GM21526 (cell line): ENCODE results near the gene MSI2.

Experiments
- ATAC-seq: cut with Tn5 transposase; IDR thresholded peaks from one replicate; pipeline ENCODE4 v1.9.1; 2021; ENCODE audit warnings: moderate library complexity; ENCODE audit not compliant: unreplicated experiment, low FRiP score

Gene MSI2

DNA sequence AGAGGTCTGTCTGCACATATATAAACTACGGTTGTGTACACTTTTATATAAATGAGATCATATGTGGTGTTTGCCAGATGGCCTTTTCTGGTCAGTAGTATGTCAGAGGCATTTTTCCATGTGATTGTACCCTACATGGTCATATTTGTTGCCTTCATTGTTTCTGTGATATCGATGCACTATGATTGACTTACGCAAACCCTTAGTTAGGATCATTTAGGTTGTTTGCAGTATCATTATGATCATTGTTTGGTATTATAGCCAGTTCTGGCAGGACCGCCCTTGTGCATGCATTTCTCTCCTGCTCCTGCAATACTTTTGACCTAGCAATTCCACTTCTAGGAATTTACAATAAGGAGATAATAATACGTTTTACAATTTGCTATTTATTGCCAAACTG is 169.1 kb downstream of the MSI2 start:
- no peak for ATAC-seq

DNA sequence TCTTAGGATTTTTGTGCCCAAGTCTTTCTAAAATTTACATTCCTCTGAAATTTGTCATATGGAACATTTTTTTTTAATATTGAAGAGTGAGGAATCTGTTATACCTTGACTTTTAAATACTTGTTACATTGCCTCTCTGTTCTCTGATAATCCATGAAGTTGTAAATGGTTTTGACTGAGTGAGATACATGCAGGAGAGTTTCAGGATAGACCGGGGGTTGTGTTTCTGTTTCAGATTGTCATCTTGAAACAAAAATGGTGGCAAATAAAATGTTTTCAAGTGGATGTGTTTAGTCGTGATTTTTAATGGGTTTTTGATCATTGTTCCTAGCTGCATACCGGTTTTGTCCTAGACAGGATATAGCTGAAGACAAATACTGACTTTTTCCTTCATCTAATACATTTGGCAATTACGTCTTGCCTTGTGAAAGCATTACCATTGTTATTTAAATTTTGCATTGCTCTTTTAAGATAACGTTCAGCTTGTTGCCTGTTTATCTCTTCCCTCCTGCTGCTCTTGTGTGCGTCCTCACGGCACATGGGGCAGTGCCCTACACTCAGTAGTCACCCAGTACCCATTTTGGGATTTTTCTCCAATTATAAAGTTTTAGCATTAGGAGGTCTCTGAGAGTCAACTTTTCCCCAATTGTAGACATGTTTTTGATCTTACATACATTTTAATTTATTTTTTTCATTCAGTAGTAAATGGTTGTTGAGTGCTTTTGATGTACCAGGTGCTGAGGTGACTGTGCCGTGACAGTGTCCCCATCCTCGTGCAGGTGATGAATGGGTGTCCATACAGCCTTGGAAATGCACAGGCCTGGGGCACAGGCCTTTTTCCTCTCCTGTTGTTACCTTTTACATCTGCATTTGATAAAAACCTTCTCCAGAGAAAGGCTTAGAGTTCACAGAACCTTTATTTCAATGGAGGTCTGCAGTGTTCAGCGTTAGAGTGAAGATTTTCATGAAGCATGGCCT is 169.9 kb downstream of the MSI2 start:
- no peak for ATAC-seq

DNA sequence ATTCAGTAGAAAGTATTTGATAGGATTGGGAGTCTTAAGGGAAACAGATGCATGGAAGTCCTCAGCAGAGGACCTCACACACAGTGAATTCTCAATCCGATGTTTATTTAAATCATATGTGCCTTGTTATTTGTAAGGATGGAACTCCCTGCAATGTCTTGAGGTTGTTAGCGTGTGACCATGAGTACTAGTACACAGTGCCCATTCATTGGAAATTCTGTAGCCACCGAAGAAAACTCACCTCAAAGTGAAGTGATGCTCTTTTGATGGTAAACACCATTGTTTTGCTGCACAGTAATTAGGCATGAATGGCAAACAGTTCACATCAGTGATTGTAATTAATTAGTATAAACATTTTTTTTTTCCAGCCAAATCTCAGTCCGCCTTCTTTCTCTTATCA is 173.6 kb downstream of the MSI2 start:
- ATAC-seq: no peak

DNA sequence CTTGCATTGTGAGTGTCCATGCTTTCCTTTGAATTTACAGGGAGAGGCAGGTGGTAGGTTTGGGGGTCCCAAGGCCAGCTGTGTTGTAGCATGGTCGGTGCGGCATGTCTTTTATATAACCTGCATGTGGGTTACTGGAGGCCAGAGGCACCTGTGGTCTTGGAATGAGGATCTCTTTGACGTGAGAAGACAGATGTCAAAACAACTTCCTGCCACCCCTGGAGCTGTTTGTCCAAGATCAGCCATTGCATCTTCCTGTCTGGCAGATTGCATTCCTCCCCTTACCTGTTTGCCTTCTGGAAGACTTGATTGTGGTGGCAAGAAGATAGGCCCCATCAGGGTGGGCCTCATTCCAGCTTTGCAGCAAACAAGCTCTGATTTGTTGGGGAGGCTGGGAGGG is 175.1 kb downstream of the MSI2 start:
- ATAC-seq: no peak

DNA sequence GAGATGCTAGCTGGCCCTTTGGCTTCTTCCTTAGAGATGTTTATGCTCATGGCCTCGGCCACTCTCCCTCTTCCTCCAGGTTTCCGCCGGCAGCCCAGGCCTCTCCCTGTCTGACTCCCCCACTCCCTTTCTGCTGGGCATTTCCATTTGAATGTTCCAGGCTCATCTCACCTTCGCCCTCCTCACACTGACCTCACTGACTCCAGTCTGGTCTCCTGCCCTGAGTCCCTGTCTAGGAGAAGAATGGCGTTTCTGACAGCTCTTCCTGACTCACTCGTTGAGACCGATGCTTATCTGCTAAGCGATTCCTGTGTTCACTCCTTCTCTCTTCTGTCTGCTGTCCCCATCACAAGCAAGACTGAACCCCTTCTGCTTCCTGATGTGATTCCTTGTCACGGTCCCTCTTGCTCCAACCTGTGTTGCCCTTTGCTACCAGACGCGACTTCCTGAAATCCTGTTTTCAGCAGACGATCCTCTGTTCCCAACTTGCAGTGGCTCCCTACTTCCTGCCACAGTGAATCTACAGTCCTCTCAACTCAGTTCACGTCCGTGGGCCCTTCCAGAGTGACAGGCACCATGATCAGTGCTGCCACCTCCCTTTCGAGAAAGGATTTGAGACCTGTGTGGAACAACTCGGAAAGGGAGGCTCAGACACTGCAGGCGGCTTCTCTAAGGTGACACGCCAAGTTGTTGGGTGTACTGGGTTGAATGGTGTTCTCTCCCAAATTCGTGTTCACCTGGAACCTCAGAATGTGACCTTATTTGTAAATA is 176.4 kb downstream of the MSI2 start:
- ATAC-seq: no peak

DNA sequence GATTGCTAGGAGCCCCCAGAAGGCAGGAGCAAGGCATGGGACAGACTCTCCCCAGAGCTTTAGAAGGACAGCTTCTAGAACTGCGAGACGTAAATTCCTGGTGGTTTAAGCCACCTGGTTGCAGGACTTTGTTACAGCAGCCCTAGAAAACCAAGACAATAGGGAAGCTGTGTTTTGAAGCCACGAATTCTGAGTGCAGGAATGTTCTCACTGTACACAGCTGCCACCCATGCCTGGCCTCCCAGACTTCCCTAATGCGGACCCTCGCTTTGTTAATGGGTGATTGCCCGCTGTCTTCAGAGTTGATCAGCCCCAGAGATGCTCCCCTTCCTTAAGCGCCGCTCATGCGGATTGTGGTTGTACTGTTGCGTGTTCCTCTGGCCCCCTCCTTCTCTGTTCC is 177.1 kb downstream of the MSI2 start:
- no peak for ATAC-seq

DNA sequence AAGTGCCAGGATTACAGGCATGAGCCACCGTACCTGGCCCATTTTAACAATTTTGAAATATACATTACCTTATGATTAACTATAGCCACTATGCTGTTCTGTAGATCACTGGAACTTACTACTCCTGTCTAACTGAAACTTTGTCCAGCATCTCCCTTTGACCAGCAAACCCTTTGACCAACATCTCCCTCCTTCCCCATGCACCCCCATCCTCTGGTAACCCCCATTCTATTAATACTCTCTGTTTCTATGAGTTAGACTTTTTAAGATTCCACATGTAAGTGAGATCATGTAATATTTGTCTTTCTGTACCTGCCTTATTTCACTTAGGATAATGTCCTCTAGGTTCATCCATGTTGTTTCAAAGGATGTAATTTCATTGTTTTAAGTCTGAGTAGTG is 178.0 kb downstream of the MSI2 start:
- no peak for ATAC-seq

DNA sequence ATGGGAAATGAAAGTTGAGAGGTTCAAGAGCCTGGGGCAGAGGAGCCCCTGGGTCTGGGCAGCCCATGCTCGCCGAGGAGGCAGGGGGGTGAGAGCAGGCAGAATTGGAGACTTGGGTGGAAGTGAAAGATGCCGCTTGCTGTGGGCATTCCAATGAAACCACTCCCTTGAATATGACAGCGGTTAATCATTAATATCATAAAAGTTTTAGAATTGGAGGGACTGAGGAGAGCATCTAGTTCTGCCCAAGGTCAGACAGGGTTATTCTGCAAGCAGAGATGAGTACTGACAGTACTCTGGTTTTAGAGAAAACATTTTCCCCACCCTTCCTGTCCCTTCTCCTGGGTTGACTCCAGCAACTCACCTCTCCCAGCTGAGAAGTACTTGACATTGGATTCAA is 180.2 kb downstream of the MSI2 start:
- ATAC-seq: no peak

DNA sequence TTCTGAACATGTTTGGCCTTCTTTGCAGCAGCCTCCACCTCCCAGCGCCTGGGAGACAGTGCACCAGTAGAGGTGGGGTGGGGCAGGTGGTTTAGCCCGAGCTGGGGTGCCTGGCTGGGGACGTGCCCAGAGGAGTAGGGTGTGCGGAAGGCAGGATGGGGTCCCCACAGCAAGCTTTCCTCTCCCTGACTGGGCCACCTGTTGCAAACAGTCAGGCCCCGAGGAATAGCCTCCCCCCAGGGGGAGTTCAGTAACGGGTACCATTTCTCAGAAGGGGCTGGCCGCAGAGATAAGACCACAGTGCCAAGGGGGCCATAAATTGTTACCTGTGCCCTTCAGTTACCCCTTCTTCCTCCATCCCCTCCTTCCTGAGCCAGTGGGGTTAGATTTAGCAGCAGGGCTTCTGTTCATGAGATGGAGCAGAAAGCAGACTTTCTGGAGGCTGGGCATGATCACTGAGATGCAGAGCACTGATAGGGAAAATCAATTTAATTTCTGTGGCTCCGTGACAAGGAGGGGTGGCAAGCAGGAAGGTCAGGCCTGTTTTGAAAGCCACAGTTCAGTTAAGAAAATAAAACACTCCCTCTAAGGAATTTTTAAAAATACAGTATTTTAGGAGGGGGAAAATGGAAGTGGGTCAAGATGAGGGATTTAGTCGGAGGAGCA is 181.9 kb downstream of the MSI2 start:
- no peak for ATAC-seq

DNA sequence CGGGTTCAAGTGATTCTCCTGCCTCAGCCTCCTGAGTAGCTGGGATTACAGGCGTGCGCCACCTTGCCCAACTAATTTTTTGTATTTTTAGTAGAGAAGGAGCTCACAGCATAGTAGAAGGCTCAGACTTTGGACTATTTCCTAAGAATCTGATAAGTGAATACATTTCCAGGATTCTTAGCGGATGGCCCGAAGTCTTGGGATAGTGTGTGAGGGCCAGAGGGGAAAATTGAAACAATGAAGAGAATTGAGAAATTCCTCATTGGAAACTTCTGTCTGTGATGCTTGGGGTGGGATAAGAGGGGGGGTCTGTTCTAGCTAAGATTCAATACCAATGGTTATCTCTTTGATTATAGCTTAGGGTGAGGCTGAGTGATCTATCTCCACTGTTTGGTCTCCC is 183.3 kb downstream of the MSI2 start:
- ATAC-seq: no peak

DNA sequence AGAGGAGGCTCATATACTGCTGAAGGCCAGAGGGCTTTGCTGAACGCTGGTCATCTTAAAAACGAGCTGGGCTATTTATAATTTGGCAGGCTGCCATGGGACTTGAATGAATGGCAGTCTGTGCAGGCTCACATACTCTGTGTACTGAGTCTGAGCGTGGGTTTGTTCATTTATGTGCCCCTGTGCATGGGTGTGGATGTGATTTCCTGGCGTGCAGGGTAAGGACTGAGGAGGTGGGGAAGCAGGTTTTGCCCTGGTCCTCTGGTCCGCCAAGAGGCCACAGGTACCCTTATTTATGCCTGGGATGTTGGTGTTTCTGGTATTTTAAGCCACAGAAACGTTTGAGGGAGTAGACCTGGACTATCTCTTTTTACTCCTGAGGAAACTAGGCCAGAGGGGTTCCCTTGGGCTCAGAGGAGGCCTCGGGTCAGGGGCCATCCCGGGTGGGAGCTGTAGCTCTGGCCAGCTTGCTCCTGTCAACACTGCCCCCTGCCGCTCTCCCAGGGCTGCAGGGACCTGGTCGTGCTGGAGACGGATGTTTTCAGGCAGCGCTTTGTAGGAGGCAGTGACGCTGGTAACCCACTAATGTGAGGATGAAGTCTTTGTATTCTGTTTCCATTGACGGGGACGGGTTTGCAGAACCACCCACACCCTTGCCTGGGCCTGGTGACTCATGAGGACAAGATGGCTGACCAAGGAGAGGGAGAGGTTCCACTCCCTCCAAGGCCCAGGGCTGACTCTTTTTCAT is 184.4 kb downstream of the MSI2 start:
- ATAC-seq: peak; percentile 41

DNA sequence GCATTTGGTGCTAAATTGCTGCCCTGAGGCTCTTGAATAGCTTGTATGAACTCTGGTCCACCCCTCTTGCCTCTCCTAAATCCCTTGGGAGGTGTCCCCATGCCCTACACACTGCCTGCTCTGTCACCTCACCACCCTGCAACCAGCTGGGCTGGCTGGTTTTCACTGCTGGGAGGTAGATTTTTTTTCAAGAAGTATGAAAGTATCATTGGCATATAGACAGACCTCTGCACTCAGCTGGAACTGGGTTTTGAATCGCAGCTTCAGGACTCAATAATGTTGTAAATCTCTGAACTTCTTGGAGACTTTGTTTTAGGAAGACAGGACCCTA is 184.9 kb downstream of the MSI2 start:
- ATAC-seq: peak; percentile 26

DNA sequence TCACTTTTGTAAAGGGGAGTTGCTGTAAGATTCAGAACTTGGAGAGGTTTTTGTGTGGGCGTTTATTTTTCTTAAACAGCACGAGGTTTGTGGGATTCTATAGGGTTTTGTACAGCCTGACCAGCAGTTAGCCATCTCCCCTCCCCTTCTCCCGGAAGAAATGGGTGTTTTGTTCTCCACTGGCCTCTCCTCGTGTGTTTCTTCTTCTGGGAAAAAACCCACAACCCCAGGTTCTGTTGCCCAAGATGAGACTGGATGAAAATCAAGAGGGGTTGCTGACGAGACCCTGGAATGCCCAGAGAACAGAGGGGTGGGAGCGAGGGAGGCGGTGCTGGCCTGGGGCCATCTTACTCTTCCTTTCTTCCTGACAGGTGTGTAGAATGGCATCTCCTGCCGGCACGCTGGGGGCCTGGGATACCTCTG is 186.1 kb downstream of the MSI2 start:
- ATAC-seq: no peak

DNA sequence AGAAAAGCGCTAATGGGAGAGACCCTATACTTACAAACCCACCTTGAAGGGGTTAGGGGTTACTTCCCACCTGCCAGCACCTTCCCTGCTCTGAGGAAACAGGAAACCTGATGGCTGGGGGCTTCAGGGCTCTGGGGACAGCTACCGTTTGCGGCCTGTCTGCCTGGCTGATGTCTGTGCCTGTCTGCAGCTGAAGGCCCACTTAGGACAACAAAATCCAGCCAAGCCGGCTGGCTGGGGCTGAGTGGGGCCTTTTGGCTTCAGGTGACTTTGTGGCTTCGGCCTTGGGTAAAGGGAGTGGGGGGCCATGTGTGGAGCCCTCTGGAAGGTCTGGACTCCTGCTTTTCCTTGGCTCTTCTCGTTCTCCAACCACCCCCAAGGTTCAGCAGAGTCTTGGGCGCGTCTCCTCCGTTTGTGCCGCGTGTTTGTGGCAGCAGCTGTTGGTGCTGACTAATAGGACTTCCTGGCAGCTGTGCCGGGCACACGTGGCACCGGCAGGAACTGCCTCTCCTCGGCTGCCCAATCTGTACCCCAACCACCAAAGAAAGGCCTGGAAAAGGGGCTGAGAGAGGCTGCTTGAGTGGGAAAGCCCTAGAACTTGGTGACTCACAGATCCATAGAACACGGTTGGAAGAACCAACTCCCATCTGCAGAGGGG is 186.7 kb downstream of the MSI2 start:
- no peak for ATAC-seq

DNA sequence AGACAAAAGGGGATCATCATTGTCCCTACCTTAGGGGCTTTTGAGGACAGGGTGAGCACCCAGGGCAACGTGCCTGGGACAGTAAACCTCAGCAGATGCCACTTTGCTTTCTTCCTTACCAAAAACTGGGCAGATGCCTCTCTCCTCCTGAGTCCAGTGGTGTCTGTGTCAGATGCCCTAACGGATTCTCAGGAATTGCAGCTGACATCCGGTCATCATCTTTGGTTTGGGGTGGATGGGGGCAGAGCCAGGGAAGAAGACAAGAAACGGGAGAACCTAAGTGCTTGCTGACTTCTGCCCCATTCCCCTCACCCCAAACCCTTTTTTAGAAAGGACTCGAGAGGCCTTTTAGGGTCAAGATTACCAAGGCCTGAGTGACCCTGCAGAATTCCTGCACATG is 187.5 kb downstream of the MSI2 start:
- no peak for ATAC-seq

DNA sequence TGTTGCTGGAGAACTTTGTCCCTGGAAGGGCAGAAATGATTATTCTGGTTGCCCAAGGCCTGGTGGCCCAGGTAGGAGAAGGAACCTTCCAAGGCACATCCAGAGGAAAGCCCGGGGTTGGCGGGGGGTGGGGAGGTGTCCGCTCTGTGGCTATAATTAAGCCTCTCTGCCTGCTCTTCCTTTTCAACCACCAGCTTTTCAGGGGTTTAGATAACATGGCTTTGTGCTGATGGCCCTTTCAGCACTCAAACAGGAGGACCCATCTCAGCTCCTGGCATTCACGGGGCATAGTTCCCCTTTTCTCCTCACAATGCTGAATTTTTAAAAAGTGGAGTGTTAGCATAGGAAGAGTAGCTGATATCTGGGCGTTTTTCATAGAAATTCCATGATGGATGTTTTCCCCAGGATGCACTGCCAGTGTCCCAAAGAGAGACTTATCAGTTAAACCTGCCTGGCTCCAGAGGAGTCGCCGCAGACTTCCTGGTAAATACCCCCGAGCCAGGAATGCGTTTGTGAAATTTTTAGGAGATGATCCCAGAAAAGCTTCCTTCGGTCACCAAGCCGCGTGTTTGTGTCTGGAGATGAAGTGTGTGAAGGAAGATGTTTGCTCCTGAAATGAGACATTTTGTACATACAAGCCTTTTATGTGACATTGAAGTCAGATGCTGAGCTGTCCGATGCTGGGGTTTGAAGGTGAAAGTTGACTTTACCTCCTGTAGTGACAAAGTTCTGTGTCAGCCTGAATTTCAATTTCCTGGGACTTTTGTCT is 188.5 kb downstream of the MSI2 start:
- ATAC-seq: no peak

DNA sequence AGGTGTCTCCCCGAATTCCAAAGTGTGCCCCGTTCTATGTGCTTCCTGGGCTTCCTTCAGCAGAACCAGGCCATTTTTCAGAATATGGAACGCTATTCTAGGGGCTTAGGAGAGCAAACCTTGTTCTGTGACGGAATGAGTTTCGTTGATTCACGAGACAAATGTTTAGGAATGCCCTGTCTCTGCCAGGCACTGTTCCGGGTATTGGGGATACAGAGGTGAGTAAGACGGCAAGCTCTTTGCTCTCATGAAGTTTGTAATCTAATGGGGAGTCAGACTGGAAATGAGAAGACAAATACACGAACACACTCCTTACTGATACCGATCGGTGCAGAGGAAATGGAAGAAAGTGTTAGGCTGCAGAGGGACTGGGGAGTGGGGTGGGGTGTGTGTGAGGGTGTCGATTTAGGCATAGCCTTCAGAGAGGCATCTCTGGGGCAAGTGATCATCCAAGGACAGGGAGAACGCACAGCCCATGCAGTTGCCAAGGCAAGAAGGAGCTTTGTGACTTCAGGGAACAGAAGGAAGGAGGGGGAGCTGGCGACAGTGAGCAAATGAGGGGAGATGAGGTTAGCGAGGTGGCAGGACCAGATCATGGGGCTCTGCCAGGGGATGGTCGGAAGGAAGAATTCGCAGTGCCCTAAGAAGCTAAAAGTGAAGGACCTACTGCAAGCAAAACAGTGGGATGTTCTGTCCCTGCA is 189.6 kb downstream of the MSI2 start:
- no peak for ATAC-seq

DNA sequence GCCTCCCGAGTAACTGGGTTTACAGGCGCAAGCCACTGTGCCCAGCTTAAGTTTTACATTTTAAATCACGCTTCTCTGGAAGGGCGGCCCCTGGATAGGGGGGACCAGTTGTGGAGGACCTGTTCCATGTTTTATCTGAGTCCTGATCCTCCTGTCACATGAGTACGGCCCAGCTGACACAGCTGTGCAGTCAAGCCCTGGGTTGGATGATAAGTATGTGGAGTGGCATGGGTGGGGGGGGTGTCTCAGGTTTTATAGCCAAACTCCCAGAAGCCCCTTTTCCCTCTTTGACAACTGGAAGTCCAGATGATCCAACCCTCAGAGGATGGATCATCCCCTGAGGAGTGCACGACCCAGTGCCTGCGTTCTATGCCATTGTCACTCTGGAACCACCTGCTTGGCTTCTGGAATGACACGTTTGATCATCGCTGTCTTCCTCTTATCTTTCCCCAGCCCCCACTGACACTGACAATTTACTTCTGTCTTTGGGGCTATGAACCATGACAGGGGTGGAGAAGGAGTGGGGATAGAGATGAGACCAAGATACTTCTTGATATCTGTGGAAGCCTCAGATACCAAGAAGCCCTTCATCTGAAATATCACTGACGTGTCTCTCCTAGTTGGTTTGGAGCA is 191.2 kb downstream of the MSI2 start:
- ATAC-seq: no peak
